HepG2 (cell line): ENCODE measurements around the gene UVSSA. TPM values are rescaled to one million over a fixed set of nuclear protein-coding genes. Genes with fewer than 3 reads are reported as not detected.

Source experiments
- BCL6 ChIP-seq: IDR thresholded peaks from 2 replicates; pipeline ENCODE4 v1.6.1; 2016; ENCODE audit warnings: missing genetic modification reagents, missing compliant biosample characterization
- CEBPG ChIP-seq: IDR thresholded peaks from 2 replicates; pipeline ENCODE4 v1.6.1; 2016
- CERS6 ChIP-seq: sonication (generic); formaldehyde crosslinking; IDR thresholded peaks from 2 replicates; pipeline ENCODE4 v1.5.0; 2020; ENCODE audit warnings: missing genetic modification reagents
- ELF1 ChIP-seq: sonication (generic); formaldehyde crosslinking; IDR thresholded peaks from 2 replicates; pipeline ENCODE4 v1.4.0; 2020; ENCODE audit warnings: missing genetic modification reagents
- JUND ChIP-seq: sonication (generic); formaldehyde crosslinking; IDR thresholded peaks from 2 replicates; pipeline ENCODE4 v1.8.0; 2022; ENCODE audit warnings: mild to moderate bottlenecking, missing genetic modification reagents
- KDM3A ChIP-seq: IDR thresholded peaks from 2 replicates; pipeline ENCODE4 v1.6.1; 2018; ENCODE audit warnings: low read depth, missing compliant biosample characterization
- MYC ChIP-seq: sonication (generic); formaldehyde crosslinking; IDR thresholded peaks from 2 replicates; pipeline ENCODE4 v1.9.0; 2021; ENCODE audit warnings: missing genetic modification reagents, borderline replicate concordance
- ONECUT2 ChIP-seq: sonication (generic); formaldehyde crosslinking; IDR thresholded peaks from 2 replicates; pipeline ENCODE4 v1.4.0; 2020; ENCODE audit warnings: missing genetic modification reagents
- PRPF4 ChIP-seq: fragments of 200-400 bp; formaldehyde crosslinking; IDR thresholded peaks from 2 replicates; pipeline ENCODE4 v1.6.1; 2016; ENCODE audit warnings: low read length, low read depth; ENCODE audit not compliant: poor library complexity, severe bottlenecking
- RBM39 ChIP-seq: fragments of 200-400 bp; formaldehyde crosslinking; IDR thresholded peaks from one replicate; pipeline ENCODE4 v1.6.1; 2018; ENCODE audit warnings: antibody characterized with exemption, mild to moderate bottlenecking, low read depth, low read length; ENCODE audit not compliant: poor library complexity, severe bottlenecking
- RELA ChIP-seq: sonication (generic); formaldehyde crosslinking; IDR thresholded peaks from 2 replicates; pipeline ENCODE4 v1.4.0; 2020; ENCODE audit warnings: missing genetic modification reagents
- SMAD1 ChIP-seq: sonication (generic); formaldehyde crosslinking; IDR thresholded peaks from 2 replicates; pipeline ENCODE4 v1.4.0; 2020; ENCODE audit warnings: missing genetic modification reagents, low read depth, mild to moderate bottlenecking, borderline replicate concordance
- SNRNP70 ChIP-seq: fragments of 200-400 bp; formaldehyde crosslinking; IDR thresholded peaks from 2 replicates; pipeline ENCODE4 v1.6.1; 2017; ENCODE audit warnings: mild to moderate bottlenecking, low read depth, low read length, moderate library complexity
- SP140L ChIP-seq: sonication (generic); formaldehyde crosslinking; IDR thresholded peaks from 2 replicates; pipeline ENCODE4 v1.4.0; 2020; ENCODE audit warnings: missing genetic modification reagents, borderline replicate concordance
- SRF ChIP-seq: IDR thresholded peaks from 2 replicates; pipeline ENCODE4 v1.6.1; 2011; ENCODE audit warnings: mild to moderate bottlenecking, low read depth, low read length, moderate library complexity
- SYNCRIP ChIP-seq: fragments of 200-400 bp; formaldehyde crosslinking; IDR thresholded peaks from 2 replicates; pipeline ENCODE4 v1.6.1; 2018; ENCODE audit warnings: mild to moderate bottlenecking, low read depth, low read length; ENCODE audit not compliant: insufficient read depth
- TARDBP ChIP-seq: sonication (generic); formaldehyde crosslinking; IDR thresholded peaks from 2 replicates; pipeline ENCODE4 v1.8.0; 2022; ENCODE audit warnings: mild to moderate bottlenecking, missing genetic modification reagents
- TMF1 ChIP-seq: sonication (generic); formaldehyde crosslinking; IDR thresholded peaks from 2 replicates; pipeline ENCODE4 v1.8.1; 2022; ENCODE audit warnings: low read depth, missing genetic modification reagents
- U2AF2 ChIP-seq: fragments of 200-400 bp; formaldehyde crosslinking; IDR thresholded peaks from 2 replicates; pipeline ENCODE4 v1.6.1; 2017; ENCODE audit warnings: low read depth, mild to moderate bottlenecking, low read length
- ZFAT ChIP-seq: sonication (generic); formaldehyde crosslinking; conservative IDR thresholded peaks from 2 replicates; pipeline ENCODE4 v1.8.1; 2023; ENCODE audit warnings: missing genetic modification reagents, inconsistent platforms
- ZNF253 ChIP-seq: sonication (generic); formaldehyde crosslinking; IDR thresholded peaks from 2 replicates; pipeline ENCODE4 v1.8.0; 2022; ENCODE audit warnings: mild to moderate bottlenecking, missing genetic modification reagents, borderline replicate concordance
- ZNF468 ChIP-seq: sonication (generic); formaldehyde crosslinking; IDR thresholded peaks from 2 replicates; pipeline ENCODE4 v1.8.0; 2022; ENCODE audit warnings: mild to moderate bottlenecking, moderate library complexity, missing genetic modification reagents
- ZNF569 ChIP-seq: sonication (generic); formaldehyde crosslinking; IDR thresholded peaks from 2 replicates; pipeline ENCODE4 v1.5.0; 2020; ENCODE audit warnings: mild to moderate bottlenecking, missing genetic modification reagents, moderate library complexity, borderline replicate concordance
- ZNF615 ChIP-seq: sonication (generic); formaldehyde crosslinking; IDR thresholded peaks from 2 replicates; pipeline ENCODE4 v1.5.0; 2020; ENCODE audit warnings: mild to moderate bottlenecking, missing genetic modification reagents, borderline replicate concordance
- ZNF746 ChIP-seq: sonication (generic); formaldehyde crosslinking; IDR thresholded peaks from 2 replicates; pipeline ENCODE4 v1.8.0; 2022; ENCODE audit warnings: mild to moderate bottlenecking, missing genetic modification reagents
- polyA plus RNA-seq, 8 experiments: library from polyadenylated mRNA; depleted of rRNA in 3 of 8; stranded (reverse) in 7 of 8; unstranded in 1 of 8; fragments of >200 nt; fragmentation: Illumina TruSeq in 4 of 8; extraction: Trizol in 4 of 8; gene quantifications; 2 replicates each; pipeline versions ENCODE4 v1.2.1 to v1.2.3, GENCODE V29; 2011 to 2016; ENCODE audit warnings: low read depth in 4 of 8, missing spikeins in 1 of 8, mixed read lengths in 1 of 8; ENCODE audit not compliant: insufficient read depth in 1 of 8
- total RNA-seq, 5 experiments: library from RNA; depleted of rRNA; stranded (reverse); fragments of >200 nt; fragmentation: Illumina TruSeq; extraction: Trizol; gene quantifications; 2 replicates each; pipeline ENCODE4 v1.2.3, GENCODE V29; 2016; ENCODE audit warnings: low read depth in 1 of 5
- TF ChIP-seq, protein P1 (sequence below): sonication (generic); formaldehyde crosslinking; IDR thresholded peaks from 2 replicates; pipeline ENCODE4 v1.9.0; 2021; ENCODE audit warnings: missing genetic modification reagents, borderline replicate concordance
- TF ChIP-seq, protein P2 (sequence below): sonication (generic); formaldehyde crosslinking; IDR thresholded peaks from 2 replicates; pipeline ENCODE4 v1.8.1; 2023; ENCODE audit warnings: mild to moderate bottlenecking, missing genetic modification reagents

UVSSA gene
- total and polyA plus RNA-seq, 2 of the 13 experiments (the other 11 are each of a cell fraction or from before 2014, with no cell fraction given), result 4.6 to 8.4 TPM

DNA sequence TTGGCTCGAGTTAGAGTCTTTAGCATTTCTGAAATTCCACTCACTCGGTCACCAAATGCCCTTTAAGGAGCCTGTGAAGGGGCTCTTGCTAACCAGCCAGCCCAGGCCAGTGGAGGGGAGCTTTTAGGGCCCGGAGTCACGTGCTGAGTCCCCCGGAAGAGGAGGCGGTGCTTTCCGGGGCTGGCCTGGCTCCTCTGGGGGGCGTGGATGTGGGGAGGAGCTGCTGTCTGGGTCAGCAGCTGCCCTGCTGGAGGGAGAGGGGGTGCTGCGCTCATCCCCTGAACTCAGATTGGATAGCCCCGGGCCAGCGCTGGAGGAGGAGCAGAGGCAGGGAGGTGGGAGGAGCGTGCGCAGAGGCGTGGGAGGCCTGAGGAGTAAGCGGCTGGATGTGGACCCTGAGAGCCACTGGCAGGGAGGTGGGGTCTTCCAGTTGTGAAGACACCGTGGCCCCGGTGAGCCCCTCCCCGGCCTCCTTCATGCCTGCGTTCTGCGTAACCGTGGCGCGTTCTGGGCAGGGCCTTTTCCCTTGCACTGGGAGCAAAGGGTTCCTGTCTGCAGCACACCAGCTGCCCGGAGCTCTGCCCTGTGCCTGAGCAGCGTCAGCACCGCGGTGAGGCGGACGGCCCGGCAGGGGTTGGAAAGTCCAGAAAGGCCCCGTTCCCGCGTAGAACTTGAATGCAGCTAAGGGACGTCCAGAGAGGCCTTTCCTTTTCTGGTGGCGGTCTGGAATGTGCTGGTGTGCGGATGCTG is 37.6 kb upstream of the UVSSA start (continued):
- TF ChIP-seq, protein P1, sequence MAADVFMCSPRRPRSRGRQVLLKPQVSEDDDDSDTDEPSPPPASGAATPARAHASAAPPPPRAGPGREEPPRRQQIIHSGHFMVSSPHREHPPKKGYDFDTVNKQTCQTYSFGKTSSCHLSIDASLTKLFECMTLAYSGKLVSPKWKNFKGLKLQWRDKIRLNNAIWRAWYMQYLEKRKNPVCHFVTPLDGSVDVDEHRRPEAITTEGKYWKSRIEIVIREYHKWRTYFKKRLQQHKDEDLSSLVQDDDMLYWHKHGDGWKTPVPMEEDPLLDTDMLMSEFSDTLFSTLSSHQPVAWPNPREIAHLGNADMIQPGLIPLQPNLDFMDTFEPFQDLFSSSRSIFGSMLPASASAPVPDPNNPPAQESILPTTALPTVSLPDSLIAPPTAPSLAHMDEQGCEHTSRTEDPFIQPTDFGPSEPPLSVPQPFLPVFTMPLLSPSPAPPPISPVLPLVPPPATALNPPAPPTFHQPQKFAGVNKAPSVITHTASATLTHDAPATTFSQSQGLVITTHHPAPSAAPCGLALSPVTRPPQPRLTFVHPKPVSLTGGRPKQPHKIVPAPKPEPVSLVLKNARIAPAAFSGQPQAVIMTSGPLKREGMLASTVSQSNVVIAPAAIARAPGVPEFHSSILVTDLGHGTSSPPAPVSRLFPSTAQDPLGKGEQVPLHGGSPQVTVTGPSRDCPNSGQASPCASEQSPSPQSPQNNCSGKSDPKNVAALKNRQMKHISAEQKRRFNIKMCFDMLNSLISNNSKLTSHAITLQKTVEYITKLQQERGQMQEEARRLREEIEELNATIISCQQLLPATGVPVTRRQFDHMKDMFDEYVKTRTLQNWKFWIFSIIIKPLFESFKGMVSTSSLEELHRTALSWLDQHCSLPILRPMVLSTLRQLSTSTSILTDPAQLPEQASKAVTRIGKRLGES (CRISPR knock-in tag), result no peak
- TF ChIP-seq PRPF4 (no peak), MYC (CRISPR knock-in tag) (peak; percentile 61; the same call in 1 of the 2 replicates), ZNF746 (CRISPR knock-in tag) (no peak), RELA (CRISPR knock-in tag) (no peak), KDM3A (peak; percentile 48; the same call in 1 of the 2 replicates), ELF1 (CRISPR knock-in tag) (peak; percentile 79), ZNF468 (CRISPR knock-in tag) (no peak), TMF1 (no peak), ZNF569 (no peak), ZNF253 (CRISPR knock-in tag) (no peak), BCL6 (CRISPR knock-in tag) (no peak; the same call in 1 of the 2 replicates), ONECUT2 (CRISPR knock-in tag) (no peak), SYNCRIP (no peak), ZNF615 (no peak), CERS6 (CRISPR knock-in tag) (no peak), SP140L (CRISPR knock-in tag) (no peak), TARDBP (CRISPR knock-in tag) (0 out of 2 replicates have a peak, but pooled peaks have one; percentile 17), SRF (no peak), JUND (CRISPR knock-in tag) (no peak), SMAD1 (CRISPR knock-in tag) (peak; percentile 44; the same call in 1 of the 2 replicates), ZFAT (CRISPR knock-in tag) (no peak), CEBPG (CRISPR knock-in tag) (no peak), RBM39 (no peak), SNRNP70 (no peak), U2AF2 (no peak)
- TF ChIP-seq, protein P2, sequence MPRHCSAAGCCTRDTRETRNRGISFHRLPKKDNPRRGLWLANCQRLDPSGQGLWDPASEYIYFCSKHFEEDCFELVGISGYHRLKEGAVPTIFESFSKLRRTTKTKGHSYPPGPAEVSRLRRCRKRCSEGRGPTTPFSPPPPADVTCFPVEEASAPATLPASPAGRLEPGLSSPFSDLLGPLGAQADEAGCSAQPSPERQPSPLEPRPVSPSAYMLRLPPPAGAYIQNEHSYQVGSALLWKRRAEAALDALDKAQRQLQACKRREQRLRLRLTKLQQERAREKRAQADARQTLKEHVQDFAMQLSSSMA (CRISPR knock-in tag), result peak; percentile 51; the same call in 1 of the 2 replicates
